Stimulated activated naive CD4-positive, alpha-beta T cell treated with Interleukin-2 at 50 U/mL for 16 hours (primary cell): ENCODE data around the gene MRPS30.
"Not testable (repeated sequence)": the region's sequence is repeated elsewhere in the genome, so short reads cannot be mapped to it uniquely, and the experiment has no call there.

Experiments used
- DNase-seq: peaks from one replicate; lab custom pipeline; 2025; lab: John Stamatoyannopoulos, UW

MRPS30 gene

GRCh38 chr5:44821164-44821563 is 12.4 kb downstream of the MRPS30 start:
- no peak for DNase-seq

- not testable (repeated sequence) for DNase-seq
Measured at GRCh38 chr5:44824662-44825061, 15.9 kb downstream of the MRPS30 start.

GRCh38 chr5:44827681-44828080 is 18.9 kb downstream of the MRPS30 start:
- no peak for DNase-seq

- no peak for DNase-seq
Measured at GRCh38 chr5:44828719-44829118, 20.0 kb downstream of the MRPS30 start.

GRCh38 chr5:44830951-44831350 is 22.2 kb downstream of the MRPS30 start:
- DNase-seq: no peak

GRCh38 chr5:44833249-44833648 is 24.5 kb downstream of the MRPS30 start:
- no peak for DNase-seq

- no peak for DNase-seq
Measured at GRCh38 chr5:44835693-44836092, 26.9 kb downstream of the MRPS30 start.

GRCh38 chr5:44839018-44839681 is 30.4 kb downstream of the MRPS30 start:
- no peak for DNase-seq

GRCh38 chr5:44842496-44843282 is 33.9 kb downstream of the MRPS30 start:
- no peak for DNase-seq

- DNase-seq: no peak
Measured at GRCh38 chr5:44844744-44845143, 36.0 kb downstream of the MRPS30 start.

- no peak for DNase-seq
Measured at GRCh38 chr5:44845777-44846176, 37.0 kb downstream of the MRPS30 start.

- no peak for DNase-seq
Measured at GRCh38 chr5:44847206-44847852, 38.6 kb downstream of the MRPS30 start.

- DNase-seq: no peak
Measured at GRCh38 chr5:44860267-44860666, 51.5 kb downstream of the MRPS30 start.

- no peak for DNase-seq
Measured at GRCh38 chr5:44862808-44863207, 54.1 kb downstream of the MRPS30 start.
